Upper lobe of left lung (tissue), 4 donors: ENCODE results near the gene ECI1.

Experiments
- POLR2A ChIP-seq, 4 donors: fragments of 450-650 bp; IDR thresholded peaks; one replicate each; pipeline ENCODE4 v1.5.1; 2016 to 2017; ENCODE audit warnings: antibody characterized with exemption in 4 of 4, mild to moderate bottlenecking in 2 of 4
- POLR2AphosphoS5 ChIP-seq, 2 donors: sonication (generic); formaldehyde crosslinking; IDR thresholded peaks; one replicate each; pipeline ENCODE4 v1.5.1; 2017; ENCODE audit warnings: antibody characterized with exemption in 2 of 2
- TF ChIP-seq, protein P1 (sequence below), 6 experiments: fragments of 450-650 bp in 4 of 6; fragments of 200-600 bp in 2 of 6; sonication (generic) in 2 of 6; IDR thresholded peaks; one replicate each; pipeline ENCODE4 v1.5.1; 2016 to 2019; ENCODE audit warnings: antibody characterized with exemption in 6 of 6

GRCh38 chr16:2243781-2244180 lies 7.6 kb downstream of the ECI1 start:
- TF ChIP-seq POLR2A (IDR thresholded peaks at IDR 0.05) (no peak), POLR2AphosphoS5 (IDR thresholded peaks at IDR 0.05) (no peak)
- TF ChIP-seq, protein P1, sequence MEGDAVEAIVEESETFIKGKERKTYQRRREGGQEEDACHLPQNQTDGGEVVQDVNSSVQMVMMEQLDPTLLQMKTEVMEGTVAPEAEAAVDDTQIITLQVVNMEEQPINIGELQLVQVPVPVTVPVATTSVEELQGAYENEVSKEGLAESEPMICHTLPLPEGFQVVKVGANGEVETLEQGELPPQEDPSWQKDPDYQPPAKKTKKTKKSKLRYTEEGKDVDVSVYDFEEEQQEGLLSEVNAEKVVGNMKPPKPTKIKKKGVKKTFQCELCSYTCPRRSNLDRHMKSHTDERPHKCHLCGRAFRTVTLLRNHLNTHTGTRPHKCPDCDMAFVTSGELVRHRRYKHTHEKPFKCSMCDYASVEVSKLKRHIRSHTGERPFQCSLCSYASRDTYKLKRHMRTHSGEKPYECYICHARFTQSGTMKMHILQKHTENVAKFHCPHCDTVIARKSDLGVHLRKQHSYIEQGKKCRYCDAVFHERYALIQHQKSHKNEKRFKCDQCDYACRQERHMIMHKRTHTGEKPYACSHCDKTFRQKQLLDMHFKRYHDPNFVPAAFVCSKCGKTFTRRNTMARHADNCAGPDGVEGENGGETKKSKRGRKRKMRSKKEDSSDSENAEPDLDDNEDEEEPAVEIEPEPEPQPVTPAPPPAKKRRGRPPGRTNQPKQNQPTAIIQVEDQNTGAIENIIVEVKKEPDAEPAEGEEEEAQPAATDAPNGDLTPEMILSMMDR (IDR thresholded peaks at IDR 0.05), result no peak
